ENCODE data around the gene UPF3A.

GRCh38 chr13:114269281-114269770 lies 12.1 kb upstream of the UPF3A start:
- TF ChIP-seq YY1 (IDR thresholded peaks at IDR 0.05; ENCODE audit: insufficient read depth, insufficient read length) = no peak
- TF ChIP-seq SUZ12 (IDR thresholded peaks at IDR 0.05; ENCODE audit: extremely low read depth, insufficient read depth, insufficient read length) = no peak
- no peak for TF ChIP-seq ZNF274 (IDR thresholded peaks at IDR 0.05; ENCODE audit: low read depth, low read length)

Data from NT2/D1 (cell line).